ENCODE data around the gene MRPL11.

DNA sequence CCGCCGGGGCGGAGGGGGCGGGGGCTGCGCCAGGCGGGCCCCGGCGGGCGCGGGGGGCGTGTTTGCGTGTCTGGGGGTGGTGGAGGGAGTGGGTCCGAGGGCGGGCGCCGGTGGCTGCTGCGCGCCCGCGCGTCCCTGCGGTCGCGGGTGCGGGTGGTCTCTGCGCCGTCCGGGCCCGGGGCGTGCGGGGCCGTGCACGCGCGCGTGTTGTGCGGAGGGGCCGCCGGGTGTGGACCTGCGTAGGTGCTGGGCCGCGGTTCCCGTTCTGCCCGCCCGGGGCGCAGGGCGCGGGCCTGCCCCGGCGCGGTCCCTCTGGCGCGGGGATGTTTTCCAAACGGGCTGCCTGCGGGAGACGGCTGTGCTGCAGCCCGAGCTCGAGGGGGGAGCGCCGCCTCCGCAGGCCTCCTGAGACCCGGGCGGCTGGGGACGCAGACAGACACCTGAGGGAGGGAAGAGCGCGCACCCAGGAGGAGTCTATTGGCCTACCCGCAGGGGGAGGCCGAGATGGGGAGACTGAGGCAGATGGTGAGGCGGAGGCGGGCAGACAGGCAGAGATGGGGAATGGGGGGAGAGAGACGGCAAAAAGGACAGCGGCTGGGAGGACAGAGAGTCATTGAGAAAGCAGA lies 28.5 kb upstream of the MRPL11 start:
- TF ChIP-seq CTCF (IDR thresholded peaks at IDR 0.05) = peak; percentile 35 to 58 (median 52)
- TF ChIP-seq POLR2A (IDR thresholded peaks at IDR 0.05) = no peak

Data from Peyer's patch (tissue), 4 donors.